ACHN (cell line): ENCODE data around the gene MYBPHL.

Experiments used
- DNase-seq: peaks from one replicate; pipeline ENCODE4 v3.0.0-alpha.2; 2015
- in situ Hi-C: cut with HindIII; loops from 2 replicates; pipeline ENCODE4 v1.10.0; 2017; ENCODE audit warnings: low sequenced_read_pairs, low pct_ligation_motif_present, low pct_unique_long_range_greater_than_20kb

MYBPHL gene

GRCh38 chr1:109270623-109271317 lies 36.0 kb downstream of the MYBPHL start:
- in situ Hi-C loops, result loop anchor here (10.0 kb wide), 1 partner anchor 114 kb away; no protein-coding TSS in a partner anchor
- no peak for DNase-seq

- in situ Hi-C loops, result loop anchor here (10.0 kb wide), 1 partner anchor 115 kb away; no protein-coding TSS in a partner anchor
Observed at GRCh38 chr1:109269981-109270622, 36.7 kb downstream of the MYBPHL start.

GRCh38 chr1:109269212-109269980 lies 37.4 kb downstream of the MYBPHL start:
- DNase-seq, result no peak
- in situ Hi-C loops, result no loop called here

More at GRCh38 chr1:109269981-109270622, 36.7 kb downstream of the MYBPHL start:
- no peak for DNase-seq

GRCh38 chr1:109268431-109269211 lies 38.2 kb downstream of the MYBPHL start:
- in situ Hi-C loops, result no loop called here
- no peak for DNase-seq

GRCh38 chr1:109267743-109268300 lies 39.0 kb downstream of the MYBPHL start:
- in situ Hi-C loops, result no loop called here

GRCh38 chr1:109266965-109267364 lies 39.8 kb downstream of the MYBPHL start:
- no peak for DNase-seq
- in situ Hi-C loops, result no loop called here

More at GRCh38 chr1:109267743-109268300, 39.0 kb downstream of the MYBPHL start:
- DNase-seq, result no peak

GRCh38 chr1:109265741-109266330 lies 41.0 kb downstream of the MYBPHL start:
- DNase-seq, result no peak
- in situ Hi-C loops, result no loop called here

- DNase-seq, result no peak
- in situ Hi-C loops, result no loop called here
Observed at GRCh38 chr1:109265016-109265415, 41.8 kb downstream of the MYBPHL start.

GRCh38 chr1:109264379-109264755 lies 42.4 kb downstream of the MYBPHL start:
- no peak for DNase-seq
- in situ Hi-C loops, result no loop called here

GRCh38 chr1:109263597-109264378 lies 43.0 kb downstream of the MYBPHL start:
- DNase-seq, result peak; percentile 89
- in situ Hi-C loops, result no loop called here

- no peak for DNase-seq
- in situ Hi-C loops, result no loop called here
Observed at GRCh38 chr1:109263234-109263596, 43.6 kb downstream of the MYBPHL start.

GRCh38 chr1:109262231-109263055 lies 44.4 kb downstream of the MYBPHL start:
- in situ Hi-C loops, result no loop called here
- DNase-seq, result no peak

- in situ Hi-C loops, result no loop called here
- no peak for DNase-seq
Observed at GRCh38 chr1:109261578-109261977, 45.2 kb downstream of the MYBPHL start.

GRCh38 chr1:109261006-109261405 lies 45.8 kb downstream of the MYBPHL start:
- DNase-seq, result no peak
- in situ Hi-C loops, result no loop called here

GRCh38 chr1:109259674-109260557 lies 46.9 kb downstream of the MYBPHL start:
- no peak for DNase-seq
- in situ Hi-C loops, result no loop called here
